GM19395 (cell line): Measurements from ENCODE around the gene SLIT3.
"Not testable (repeated sequence)": the region's sequence is repeated elsewhere in the genome, so short reads cannot be mapped to it uniquely, and the experiment has no call there.

Experiments used
- ATAC-seq: cut with Tn5 transposase; IDR thresholded peaks from one replicate; pipeline ENCODE4 v1.9.1; 2021; ENCODE audit warnings: mild to moderate bottlenecking, moderate library complexity; ENCODE audit not compliant: unreplicated experiment

The SLIT3 gene

GRCh38 chr5:169151051-169151805 is 149.7 kb downstream of the SLIT3 start:
- no peak for ATAC-seq

- no peak for ATAC-seq
These were observed 150.8 kb downstream of the SLIT3 start for GRCh38 chr5:169150108-169150507.

- ATAC-seq = no peak
These were observed 151.6 kb downstream of the SLIT3 start for GRCh38 chr5:169149317-169149716.

GRCh38 chr5:169148138-169148740 is 152.7 kb downstream of the SLIT3 start:
- no peak for ATAC-seq

- ATAC-seq = no peak
These were observed 153.4 kb downstream of the SLIT3 start for GRCh38 chr5:169147534-169147933.

DNA sequence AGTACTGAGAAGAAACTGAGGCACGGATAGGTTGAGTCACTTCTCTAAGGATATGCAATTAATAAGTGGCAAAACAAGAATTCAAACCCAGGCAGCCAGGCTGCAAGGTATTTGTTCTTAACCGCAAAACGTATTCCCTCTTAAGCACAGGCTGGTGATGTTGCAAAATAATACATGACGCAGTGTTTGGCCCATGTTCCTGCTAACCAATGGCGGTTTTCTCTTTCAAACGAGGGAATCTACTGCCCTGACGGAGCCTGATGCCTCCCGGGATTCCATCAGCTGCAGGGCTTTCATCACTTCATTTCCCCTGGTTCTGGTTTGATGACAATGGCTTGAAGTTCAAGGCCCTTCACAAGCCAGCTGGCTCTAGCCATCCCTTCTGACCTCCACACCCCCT is 154.8 kb downstream of the SLIT3 start:
- no peak for ATAC-seq

DNA sequence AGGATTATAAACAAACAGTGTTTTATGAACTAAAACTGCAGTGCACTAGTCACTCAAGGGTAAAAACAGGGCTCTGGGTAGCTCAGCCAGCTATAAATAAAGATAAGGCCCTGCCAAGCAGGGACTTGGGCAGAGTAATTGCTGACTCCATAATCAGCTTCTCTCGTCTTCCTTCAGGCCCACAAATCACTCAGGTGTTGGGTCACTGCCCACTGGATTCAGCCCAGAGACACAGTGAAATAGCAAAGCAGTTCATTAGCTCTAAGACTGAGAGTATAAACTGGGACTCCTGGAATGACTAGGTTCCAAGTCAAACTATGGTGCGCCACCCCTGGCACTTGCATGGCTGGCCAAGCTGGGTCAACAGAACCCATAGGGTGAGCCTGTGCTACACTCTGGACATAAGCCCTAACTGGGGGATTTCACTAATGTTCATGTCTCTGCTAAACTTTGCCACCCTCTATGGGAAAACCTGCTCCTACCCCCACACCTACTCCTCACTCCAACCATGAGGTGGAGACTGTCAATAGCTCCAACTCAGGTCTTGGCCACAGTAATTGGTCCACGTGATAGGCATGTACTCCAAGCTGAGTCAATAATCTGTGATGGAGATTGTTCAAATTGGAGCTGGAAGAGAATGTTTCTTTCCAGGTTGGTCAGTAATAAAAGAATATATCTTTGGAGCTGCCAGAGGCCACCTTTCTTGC is 158.5 kb downstream of the SLIT3 start:
- no peak for ATAC-seq

DNA sequence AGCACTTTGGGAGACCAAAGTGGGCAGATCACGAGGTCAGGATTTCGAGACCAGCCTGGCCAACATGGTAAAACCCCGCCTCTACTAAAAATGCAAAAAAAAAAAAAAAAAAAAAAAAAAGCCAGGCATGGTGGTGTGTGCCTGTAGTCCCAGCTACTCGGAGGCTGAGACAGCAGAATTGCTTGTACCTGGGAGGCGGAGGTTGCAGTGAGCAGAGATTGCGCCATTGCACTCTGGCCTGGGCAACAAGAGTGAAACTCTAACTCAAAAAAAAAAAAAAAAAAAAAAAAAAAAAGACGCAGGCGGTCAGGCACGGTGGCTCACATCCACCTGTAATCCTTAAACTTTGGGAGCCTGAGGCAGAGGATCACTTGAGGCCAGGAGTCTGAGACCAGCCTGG is 160.7 kb downstream of the SLIT3 start:
- ATAC-seq = not testable (repeated sequence)

DNA sequence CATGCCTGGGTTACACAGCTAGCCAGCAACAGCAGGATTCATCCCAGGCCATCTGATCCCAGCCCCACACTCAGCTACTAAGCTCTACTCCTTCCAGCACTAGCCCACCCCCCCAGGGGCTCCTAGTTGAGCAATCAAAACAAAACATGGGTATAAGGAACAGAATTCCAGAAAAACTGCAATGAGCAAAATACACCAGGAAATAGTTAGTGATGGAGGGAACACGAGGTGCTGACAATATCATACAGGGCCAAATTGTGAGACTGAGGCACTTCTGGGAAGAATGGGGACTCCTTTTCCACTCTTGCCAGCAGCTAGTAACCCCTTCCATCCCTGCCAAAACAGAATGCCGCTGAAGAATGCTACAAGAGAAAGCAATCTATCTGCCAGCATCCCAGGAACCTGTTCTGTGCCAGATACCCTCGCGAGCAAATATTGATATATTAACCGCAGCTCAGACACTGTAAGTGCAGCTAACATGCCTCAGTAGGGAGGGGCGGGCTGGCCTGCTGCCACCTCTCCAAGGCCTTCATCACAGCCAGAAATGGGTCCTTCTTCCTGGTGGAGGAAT is 161.4 kb downstream of the SLIT3 start:
- ATAC-seq = no peak

DNA sequence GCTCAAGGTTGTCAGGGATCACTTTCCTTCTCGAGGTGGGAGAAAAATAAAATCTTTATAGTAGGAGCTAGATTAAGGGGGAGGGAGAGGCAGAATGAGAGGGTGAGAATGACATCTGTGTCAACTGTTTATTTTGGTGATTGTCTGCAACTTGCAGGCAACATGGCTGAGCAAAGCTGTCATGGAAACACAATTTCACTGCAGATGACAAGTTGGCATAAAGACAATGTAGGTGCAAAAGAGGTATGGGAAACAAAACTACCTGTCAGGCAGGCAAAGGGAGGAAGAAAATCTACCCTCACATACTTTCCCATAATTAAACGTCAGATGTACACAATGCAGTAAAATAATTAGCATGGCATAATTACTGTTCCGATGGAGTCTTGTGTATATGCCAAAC is 167.4 kb downstream of the SLIT3 start:
- no peak for ATAC-seq

GRCh38 chr5:169132302-169132660 is 168.7 kb downstream of the SLIT3 start:
- ATAC-seq = no peak

GRCh38 chr5:169131616-169132301 is 169.2 kb downstream of the SLIT3 start:
- no peak for ATAC-seq

GRCh38 chr5:169128679-169129078 is 172.3 kb downstream of the SLIT3 start:
- ATAC-seq = no peak

DNA sequence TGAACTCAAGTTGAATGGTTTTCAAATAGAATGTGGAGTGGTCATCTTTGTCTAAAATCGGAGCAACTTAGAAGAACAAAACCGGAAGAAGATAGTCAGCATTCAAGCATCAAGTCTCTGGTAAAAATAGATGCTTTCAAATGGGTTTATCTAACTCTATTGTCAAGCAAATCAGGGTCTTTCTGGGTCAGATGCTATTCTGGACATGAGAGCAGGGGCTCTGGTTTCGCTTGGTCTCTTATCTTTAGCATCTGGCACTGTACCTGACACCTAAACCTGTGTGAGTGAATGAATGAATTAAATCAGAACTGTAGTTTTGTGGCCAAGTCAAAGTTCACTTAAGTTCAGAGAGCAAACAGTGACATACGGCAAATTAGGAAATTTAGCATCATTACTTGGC is 173.5 kb downstream of the SLIT3 start:
- ATAC-seq = no peak

DNA sequence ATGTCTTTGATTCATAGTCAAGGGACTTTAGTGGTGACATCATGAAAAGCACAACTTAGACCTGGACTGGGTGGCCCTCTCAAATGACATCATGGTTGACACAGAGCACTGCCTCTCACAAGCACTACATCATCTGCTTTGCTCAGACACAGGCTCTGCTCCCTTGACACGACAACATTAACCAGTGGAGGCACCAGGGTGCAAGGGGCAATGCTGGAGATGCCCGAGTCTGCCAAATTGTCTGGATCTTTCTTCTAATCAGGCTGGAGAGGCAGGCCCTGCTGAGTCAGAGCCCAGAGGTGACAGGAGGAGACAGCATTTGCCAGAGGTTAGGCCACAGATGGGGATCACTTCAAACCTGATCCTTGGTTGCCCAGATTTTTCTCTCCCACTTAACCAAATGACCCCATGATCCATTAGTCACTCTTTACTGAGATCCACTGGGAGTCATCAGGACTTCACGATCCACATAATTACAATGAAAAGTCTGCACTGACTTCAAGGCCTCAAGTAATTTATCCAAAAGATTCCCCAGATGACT is 174.4 kb downstream of the SLIT3 start:
- no peak for ATAC-seq

- ATAC-seq = no peak
These were observed 175.4 kb downstream of the SLIT3 start for GRCh38 chr5:169125571-169125970.

GRCh38 chr5:169122951-169123350 is 178.0 kb downstream of the SLIT3 start:
- no peak for ATAC-seq

DNA sequence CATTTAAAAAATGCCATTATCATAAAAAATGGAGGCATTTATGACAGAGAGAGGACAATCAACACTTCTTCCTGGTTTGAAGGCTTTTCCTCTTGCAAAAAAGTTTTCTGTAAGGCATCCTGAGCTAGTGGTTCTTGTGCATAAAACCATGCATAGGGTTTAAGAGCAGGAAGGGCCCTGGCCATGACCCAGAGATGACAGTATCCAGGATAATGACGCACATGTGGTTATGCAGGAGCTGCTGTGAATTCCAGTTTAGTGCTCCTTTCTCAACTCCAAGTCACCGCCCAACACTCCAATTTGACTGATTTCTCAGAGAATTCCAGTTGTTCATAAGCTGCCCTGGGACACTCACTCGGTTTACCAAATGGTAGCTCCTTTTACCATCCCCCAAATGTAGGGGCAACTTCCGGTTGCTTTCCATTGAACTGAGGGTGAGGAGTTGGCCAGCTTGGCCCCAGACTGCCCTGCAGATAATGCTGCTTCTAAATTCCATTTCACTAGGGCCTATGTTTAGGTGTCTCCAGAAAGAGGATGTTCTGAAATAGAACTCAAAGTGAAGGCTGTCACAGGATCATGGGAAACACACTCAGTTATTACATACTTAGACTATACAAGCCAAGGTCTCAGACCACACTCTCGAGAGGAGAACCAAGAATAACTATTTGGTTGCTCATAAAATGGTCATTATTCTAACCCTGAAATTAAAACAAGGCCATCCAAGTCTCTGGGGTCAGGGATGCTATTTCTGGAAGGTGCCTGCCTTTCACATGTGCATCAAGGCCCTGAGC is 179.1 kb downstream of the SLIT3 start:
- no peak for ATAC-seq

GRCh38 chr5:169119288-169120048 is 181.5 kb downstream of the SLIT3 start:
- ATAC-seq = no peak
